ENCODE measurements around the gene CDKN2B-AS1. TPM values are rescaled to one million over a fixed set of nuclear protein-coding genes. Genes with fewer than 3 reads are reported as not detected.

The CDKN2B-AS1 gene
- total RNA-seq, 1 experiment from 2014 or later, result not detected

- CTCF ChIA-PET, result no interaction called here
- H3K27ac Mint-ChIP-seq (ENCODE audit: low read depth, unreplicated experiment), result no peak overlapping the region
- POLR2A ChIA-PET, result no interaction called here
- DNase-seq (ENCODE audit: unreplicated experiment), result no peak
- no peaks in the 10 kb centered on the region for H3K4me1 Mint-ChIP-seq (ENCODE audit: insufficient read depth, unreplicated experiment)
- BruUV-seq (replicated peaks), result no TSS peak
- no peaks in the 10 kb centered on the region for H3K9me3 Mint-ChIP-seq (ENCODE audit: unreplicated experiment)
- H3K4me3 Mint-ChIP-seq (ENCODE audit: unreplicated experiment), result no peak overlapping the region
- intact Hi-C loops (cut with micrococcal nuclease), result no loop called here
- no peak for TF ChIP-seq CTCF (IDR thresholded peaks at IDR 0.05; ENCODE audit: unreplicated experiment)
- H3K36me3 Mint-ChIP-seq (ENCODE audit: insufficient read depth, unreplicated experiment), result no peaks in the 10 kb centered on the region
- H3K27me3 Mint-ChIP-seq (ENCODE audit: insufficient read depth, unreplicated experiment), result no peaks in the 10 kb centered on the region
Observed at GRCh38 chr9:22068369-22068768, 73.8 kb downstream of the CDKN2B-AS1 start.

- no peak overlapping the region for H3K27ac Mint-ChIP-seq (ENCODE audit: low read depth, unreplicated experiment)
- H3K9me3 Mint-ChIP-seq (ENCODE audit: unreplicated experiment), result no peaks in the 10 kb centered on the region
- H3K4me1 Mint-ChIP-seq (ENCODE audit: insufficient read depth, unreplicated experiment), result no peaks in the 10 kb centered on the region
- no peak overlapping the region for H3K4me3 Mint-ChIP-seq (ENCODE audit: unreplicated experiment)
- no peaks in the 10 kb centered on the region for H3K36me3 Mint-ChIP-seq (ENCODE audit: insufficient read depth, unreplicated experiment)
- no TSS peak for BruUV-seq (replicated peaks)
- intact Hi-C loops (cut with micrococcal nuclease), result no loop called here
- H3K27me3 Mint-ChIP-seq (ENCODE audit: insufficient read depth, unreplicated experiment), result no peaks in the 10 kb centered on the region
- no peak for TF ChIP-seq CTCF (IDR thresholded peaks at IDR 0.05; ENCODE audit: unreplicated experiment)
- no peak for DNase-seq (ENCODE audit: unreplicated experiment)
- ChIA-PET POLR2A (no interaction called here), CTCF (no interaction called here)
Observed at GRCh38 chr9:22073349-22073748, 78.8 kb downstream of the CDKN2B-AS1 start.

- DNase-seq (ENCODE audit: unreplicated experiment), result no peak
- BruUV-seq (replicated peaks), result no TSS peak
- Mint-ChIP-seq H3K4me3 (ENCODE audit: unreplicated experiment) (no peak overlapping the region), H3K4me1 (ENCODE audit: insufficient read depth, unreplicated experiment) (no peaks in the 10 kb centered on the region), H3K36me3 (ENCODE audit: insufficient read depth, unreplicated experiment) (no peaks in the 10 kb centered on the region), H3K27me3 (ENCODE audit: insufficient read depth, unreplicated experiment) (no peaks in the 10 kb centered on the region), H3K9me3 (ENCODE audit: unreplicated experiment) (no peaks in the 10 kb centered on the region), H3K27ac (ENCODE audit: low read depth, unreplicated experiment) (no peak overlapping the region)
- CTCF ChIA-PET, result no interaction called here
- POLR2A ChIA-PET, result no interaction called here
- no peak for TF ChIP-seq CTCF (IDR thresholded peaks at IDR 0.05; ENCODE audit: unreplicated experiment)
- intact Hi-C loops (cut with micrococcal nuclease), result no loop called here
Observed at GRCh38 chr9:22078081-22078480, 83.5 kb downstream of the CDKN2B-AS1 start.

- H3K36me3 Mint-ChIP-seq (ENCODE audit: insufficient read depth, unreplicated experiment), result no peaks in the 10 kb centered on the region
- H3K4me3 Mint-ChIP-seq (ENCODE audit: unreplicated experiment), result no peak overlapping the region
- BruUV-seq (replicated peaks), result no TSS peak
- no peaks in the 10 kb centered on the region for H3K9me3 Mint-ChIP-seq (ENCODE audit: unreplicated experiment)
- no peak overlapping the region for H3K27ac Mint-ChIP-seq (ENCODE audit: low read depth, unreplicated experiment)
- no peaks in the 10 kb centered on the region for H3K27me3 Mint-ChIP-seq (ENCODE audit: insufficient read depth, unreplicated experiment)
- H3K4me1 Mint-ChIP-seq (ENCODE audit: insufficient read depth, unreplicated experiment), result no peaks in the 10 kb centered on the region
- ChIA-PET POLR2A (no interaction called here), CTCF (no interaction called here)
- no peak for DNase-seq (ENCODE audit: unreplicated experiment)
- intact Hi-C loops (cut with micrococcal nuclease), result no loop called here
- no peak for TF ChIP-seq CTCF (IDR thresholded peaks at IDR 0.05; ENCODE audit: unreplicated experiment)
Observed at GRCh38 chr9:22079873-22080341, 85.3 kb downstream of the CDKN2B-AS1 start.
